ENCODE measurements around the gene COX19.

COX19 gene

DNA sequence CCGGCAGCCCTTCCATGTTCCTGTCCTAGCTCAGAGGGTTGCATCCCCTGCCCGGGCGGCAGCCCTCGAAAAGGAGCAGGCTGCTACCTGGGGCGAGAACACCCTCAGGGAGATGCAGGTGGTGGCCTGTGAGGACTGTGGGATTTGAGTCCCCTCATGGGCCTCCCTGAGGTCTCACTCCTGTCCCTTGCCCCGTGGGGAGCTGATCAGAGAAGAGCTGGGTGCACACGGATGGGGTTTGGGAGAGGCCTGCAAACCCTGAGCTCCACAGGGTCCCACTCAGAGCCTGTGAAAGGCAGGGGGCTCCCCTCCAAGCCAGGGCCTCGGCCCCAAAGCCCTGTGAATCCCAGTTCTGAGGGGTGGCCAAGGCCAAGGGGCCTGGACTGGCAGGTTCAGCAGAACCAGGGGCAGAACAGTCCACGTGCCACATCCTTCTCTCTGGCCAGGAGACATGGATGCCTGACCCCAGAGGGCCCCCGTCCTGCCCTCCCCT is 7.2 kb upstream of the COX19 start:
- no peak overlapping the region for H3K27ac ChIP-seq (ENCODE audit: low read depth, low read length)
- H3K9me3 ChIP-seq (ENCODE audit: control insufficient read depth, insufficient read depth, low read depth, low read length) = no peaks in the 10 kb centered on the region
- H3K27me3 ChIP-seq (ENCODE audit: control insufficient read depth, insufficient read depth, low read length) = no peaks in the 10 kb centered on the region
- no peaks in the 10 kb centered on the region; the same call in 1 of the 2 replicates for H3K4me1 ChIP-seq (ENCODE audit: control insufficient read depth, insufficient read depth, low read length)
- H3K9ac ChIP-seq (ENCODE audit: low read length) = no peak overlapping the region
- no peak overlapping the region for H3K4me3 ChIP-seq (ENCODE audit: low read depth, low read length)
- H3K36me3 ChIP-seq (ENCODE audit: control insufficient read depth, insufficient read depth, low read length) = no peaks in the 10 kb centered on the region

- H3K9me3 ChIP-seq (ENCODE audit: control insufficient read depth, insufficient read depth, low read depth, low read length) = no peaks in the 10 kb centered on the region
- H3K4me1 ChIP-seq (ENCODE audit: control insufficient read depth, insufficient read depth, low read length) = no peaks in the 10 kb centered on the region; the same call in 1 of the 2 replicates
- H3K27me3 ChIP-seq (ENCODE audit: control insufficient read depth, insufficient read depth, low read length) = no peaks in the 10 kb centered on the region
- no peak overlapping the region for H3K27ac ChIP-seq (ENCODE audit: low read depth, low read length)
- no peaks in the 10 kb centered on the region for H3K36me3 ChIP-seq (ENCODE audit: control insufficient read depth, insufficient read depth, low read length)
- no peak overlapping the region for H3K9ac ChIP-seq (ENCODE audit: low read length)
- no peak overlapping the region for H3K4me3 ChIP-seq (ENCODE audit: low read depth, low read length)
These were observed 6.6 kb upstream of the COX19 start for GRCh38 chr7:981793-982510.

DNA sequence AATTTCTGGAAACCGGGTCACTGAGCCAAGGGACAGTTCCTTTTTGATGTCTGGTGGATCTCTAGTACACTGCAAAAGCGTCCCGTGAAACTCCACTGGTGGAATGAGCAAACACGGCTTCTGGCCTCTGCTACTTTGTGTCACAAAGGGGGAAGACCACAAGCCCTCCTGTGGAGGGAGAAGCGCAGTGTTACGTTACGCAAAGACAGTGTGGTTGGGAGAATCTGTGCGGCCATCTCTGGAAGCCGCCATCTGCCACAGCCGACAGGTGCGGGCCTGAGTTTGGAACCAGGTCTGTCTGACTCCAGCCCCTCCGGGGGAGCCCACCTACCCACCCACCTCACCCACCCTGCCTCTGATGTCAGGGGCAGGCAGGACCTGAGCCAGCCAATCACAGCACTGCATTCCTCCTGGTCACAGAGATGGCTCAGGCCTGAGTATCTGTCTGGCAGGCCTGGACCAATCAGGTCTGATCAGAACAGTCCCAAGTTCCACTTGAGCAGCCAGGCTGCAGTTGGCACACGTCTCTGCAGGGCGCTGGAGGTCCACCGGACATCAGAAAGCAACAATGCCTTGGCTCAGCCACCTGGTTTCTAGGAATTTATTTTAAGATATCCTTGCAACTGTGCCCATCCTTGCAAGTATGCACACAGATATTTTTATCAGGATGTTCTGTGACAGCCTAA is 4.7 kb upstream of the COX19 start:
- Histone ChIP-seq H3K9me3 (ENCODE audit: control insufficient read depth, insufficient read depth, low read depth, low read length) (no peaks in the 10 kb centered on the region), H3K4me1 (ENCODE audit: control insufficient read depth, insufficient read depth, low read length) (peaks cover 3% of the 10 kb centered on the region; the same call in 1 of the 2 replicates), H3K36me3 (ENCODE audit: control insufficient read depth, insufficient read depth, low read length) (no peaks in the 10 kb centered on the region), H3K27ac (ENCODE audit: low read depth, low read length) (no peak overlapping the region), H3K27me3 (ENCODE audit: control insufficient read depth, insufficient read depth, low read length) (no peaks in the 10 kb centered on the region), H3K4me3 (ENCODE audit: low read depth, low read length) (no peak overlapping the region), H3K9ac (ENCODE audit: low read length) (no peak overlapping the region)

- Histone ChIP-seq H3K4me1 (ENCODE audit: control insufficient read depth, insufficient read depth, low read length) (peaks cover 6% of the 10 kb centered on the region; the same call in 1 of the 2 replicates), H3K27ac (ENCODE audit: low read depth, low read length) (no peak overlapping the region), H3K9me3 (ENCODE audit: control insufficient read depth, insufficient read depth, low read depth, low read length) (no peaks in the 10 kb centered on the region), H3K9ac (ENCODE audit: low read length) (no peak overlapping the region), H3K4me3 (ENCODE audit: low read depth, low read length) (no peak overlapping the region), H3K36me3 (ENCODE audit: control insufficient read depth, insufficient read depth, low read length) (no peaks in the 10 kb centered on the region), H3K27me3 (ENCODE audit: control insufficient read depth, insufficient read depth, low read length) (no peaks in the 10 kb centered on the region)
These were observed 3.8 kb upstream of the COX19 start for GRCh38 chr7:979151-979550.

DNA sequence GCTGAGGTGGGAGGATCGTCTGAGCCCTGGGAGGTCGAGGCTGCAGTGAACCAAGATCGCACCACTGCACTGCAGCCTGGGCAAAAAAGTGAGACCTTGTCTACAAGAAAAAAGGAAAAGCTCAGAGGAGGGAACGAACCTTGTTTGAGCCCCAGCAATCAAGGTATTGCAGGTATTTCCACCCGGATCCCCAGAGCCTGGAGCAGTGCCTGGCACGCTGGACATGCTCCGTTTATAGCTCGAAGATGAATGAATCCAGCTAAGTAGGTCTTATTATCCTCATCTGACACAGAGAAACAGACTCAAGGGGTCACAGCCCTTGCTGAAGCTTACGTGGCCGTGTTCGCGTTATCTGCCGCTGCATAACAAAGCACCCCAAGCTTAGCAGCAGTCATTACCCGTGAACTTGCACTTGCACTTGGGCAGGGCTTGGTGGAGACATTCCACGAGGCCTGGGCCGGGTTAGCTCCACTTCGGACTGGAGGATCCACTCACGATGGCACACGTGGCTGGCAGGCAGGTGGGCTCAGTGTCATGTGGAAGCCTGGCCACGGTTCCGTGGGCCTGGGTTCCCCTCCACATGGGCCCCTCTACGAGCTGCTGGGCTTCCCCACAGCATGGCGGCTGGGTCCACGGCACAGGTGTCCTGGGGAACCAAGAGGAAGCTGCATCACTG is 3.2 kb upstream of the COX19 start:
- H3K9ac ChIP-seq (ENCODE audit: low read length) = no peak overlapping the region
- no peaks in the 10 kb centered on the region for H3K27me3 ChIP-seq (ENCODE audit: control insufficient read depth, insufficient read depth, low read length)
- no peak overlapping the region for H3K4me3 ChIP-seq (ENCODE audit: low read depth, low read length)
- no peak overlapping the region for H3K27ac ChIP-seq (ENCODE audit: low read depth, low read length)
- peaks cover 7% of the 10 kb centered on the region; the same call in 1 of the 2 replicates for H3K4me1 ChIP-seq (ENCODE audit: control insufficient read depth, insufficient read depth, low read length)
- H3K9me3 ChIP-seq (ENCODE audit: control insufficient read depth, insufficient read depth, low read depth, low read length) = no peaks in the 10 kb centered on the region
- no peaks in the 10 kb centered on the region for H3K36me3 ChIP-seq (ENCODE audit: control insufficient read depth, insufficient read depth, low read length)

GRCh38 chr7:978049-978346 is 2.6 kb upstream of the COX19 start:
- Histone ChIP-seq H3K4me1 (ENCODE audit: control insufficient read depth, insufficient read depth, low read length) (peaks cover 7% of the 10 kb centered on the region; the same call in 1 of the 2 replicates), H3K27ac (ENCODE audit: low read depth, low read length) (no peak overlapping the region)

GRCh38 chr7:977326-978048 is 2.1 kb upstream of the COX19 start:
- Histone ChIP-seq H3K9me3 (ENCODE audit: control insufficient read depth, insufficient read depth, low read depth, low read length) (no peaks in the 10 kb centered on the region), H3K4me3 (ENCODE audit: low read depth, low read length) (no peak overlapping the region), H3K27me3 (ENCODE audit: control insufficient read depth, insufficient read depth, low read length) (no peaks in the 10 kb centered on the region), H3K36me3 (ENCODE audit: control insufficient read depth, insufficient read depth, low read length) (peaks cover 9% of the 10 kb centered on the region), H3K27ac (ENCODE audit: low read depth, low read length) (no peak overlapping the region), H3K9ac (ENCODE audit: low read length) (no peak overlapping the region), H3K4me1 (ENCODE audit: control insufficient read depth, insufficient read depth, low read length) (peaks cover 7% of the 10 kb centered on the region; the same call in 1 of the 2 replicates)

More at GRCh38 chr7:978049-978346, 2.6 kb upstream of the COX19 start:
- Histone ChIP-seq H3K36me3 (ENCODE audit: control insufficient read depth, insufficient read depth, low read length) (peaks cover 4% of the 10 kb centered on the region), H3K9me3 (ENCODE audit: control insufficient read depth, insufficient read depth, low read depth, low read length) (no peaks in the 10 kb centered on the region), H3K27me3 (ENCODE audit: control insufficient read depth, insufficient read depth, low read length) (no peaks in the 10 kb centered on the region), H3K4me3 (ENCODE audit: low read depth, low read length) (no peak overlapping the region), H3K9ac (ENCODE audit: low read length) (no peak overlapping the region)

DNA sequence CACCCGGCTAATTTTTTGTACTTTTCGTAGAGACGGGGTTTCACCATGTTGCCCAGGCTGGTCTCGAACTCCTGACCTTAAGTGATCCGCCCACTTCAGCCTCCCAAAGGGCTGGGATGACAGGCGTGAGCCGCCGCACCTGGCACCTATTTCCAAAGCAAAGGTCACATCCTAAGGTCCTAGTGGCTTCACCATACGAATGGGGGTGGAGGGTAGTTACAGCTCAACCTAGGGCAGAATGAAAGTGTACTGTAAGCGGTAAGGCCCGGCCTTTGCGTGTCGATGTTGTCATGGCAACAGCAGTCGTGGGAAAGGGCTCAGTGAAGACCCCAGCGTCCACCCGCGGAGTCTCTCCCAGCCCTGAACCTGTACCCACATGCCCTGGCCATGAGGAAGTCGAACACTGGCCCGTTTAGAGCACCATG is 1.6 kb upstream of the COX19 start:
- H3K4me1 ChIP-seq (ENCODE audit: control insufficient read depth, insufficient read depth, low read length) = peaks cover 7% of the 10 kb centered on the region; the same call in 1 of the 2 replicates
- peaks cover 15% of the 10 kb centered on the region for H3K36me3 ChIP-seq (ENCODE audit: control insufficient read depth, insufficient read depth, low read length)
- no peak overlapping the region for H3K4me3 ChIP-seq (ENCODE audit: low read depth, low read length)
- no peak overlapping the region for H3K9ac ChIP-seq (ENCODE audit: low read length)
- no peak overlapping the region for H3K27ac ChIP-seq (ENCODE audit: low read depth, low read length)
- H3K27me3 ChIP-seq (ENCODE audit: control insufficient read depth, insufficient read depth, low read length) = no peaks in the 10 kb centered on the region
- H3K9me3 ChIP-seq (ENCODE audit: control insufficient read depth, insufficient read depth, low read depth, low read length) = no peaks in the 10 kb centered on the region

DNA sequence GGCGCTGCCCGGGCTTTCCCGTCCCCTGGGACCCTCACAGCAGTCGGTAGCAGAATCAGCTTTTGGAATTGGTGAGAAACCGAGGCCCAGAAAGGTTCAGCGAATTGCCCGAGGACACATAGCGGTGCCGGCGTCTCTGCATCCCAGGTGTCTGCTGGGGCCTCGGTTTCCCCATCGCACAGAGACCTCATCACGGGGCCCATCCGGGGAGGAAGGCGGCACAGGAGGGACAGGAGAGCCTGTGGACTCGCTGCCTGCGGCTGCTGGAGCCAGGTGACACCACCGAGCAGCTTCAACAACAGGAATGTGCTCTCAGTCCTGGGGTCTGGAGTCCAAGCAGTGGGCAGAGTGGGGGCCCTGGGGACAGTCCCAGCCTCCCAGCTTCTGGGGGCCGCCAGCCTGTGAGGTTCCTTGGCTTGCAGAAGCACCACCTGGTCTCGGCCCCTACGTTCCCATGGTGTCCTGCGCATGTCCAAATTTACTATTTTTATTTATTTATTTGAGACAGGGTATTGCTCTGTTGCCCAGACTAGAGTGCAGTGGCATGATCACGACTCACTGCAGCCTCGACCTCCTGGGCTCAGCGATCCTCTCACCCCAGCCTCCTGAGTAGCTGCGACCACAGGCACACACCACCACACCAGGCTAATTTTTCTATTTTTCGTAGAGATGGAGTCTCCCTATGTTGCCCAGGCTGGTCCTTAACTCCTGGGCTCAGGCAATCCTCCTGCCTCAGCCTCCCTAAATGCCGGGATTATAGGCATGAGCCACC is 539 bp upstream of the COX19 start:
- H3K36me3 ChIP-seq (ENCODE audit: control insufficient read depth, insufficient read depth, low read length) = peaks cover 21% of the 10 kb centered on the region
- no peak overlapping the region for H3K9ac ChIP-seq (ENCODE audit: low read length)
- H3K4me1 ChIP-seq (ENCODE audit: control insufficient read depth, insufficient read depth, low read length) = peaks cover 7% of the 10 kb centered on the region; the same call in 1 of the 2 replicates
- no peaks in the 10 kb centered on the region for H3K27me3 ChIP-seq (ENCODE audit: control insufficient read depth, insufficient read depth, low read length)
- H3K4me3 ChIP-seq (ENCODE audit: low read depth, low read length) = peak overlapping the region; percentile 98
- no peaks in the 10 kb centered on the region for H3K9me3 ChIP-seq (ENCODE audit: control insufficient read depth, insufficient read depth, low read depth, low read length)
- no peak overlapping the region for H3K27ac ChIP-seq (ENCODE audit: low read depth, low read length)

DNA sequence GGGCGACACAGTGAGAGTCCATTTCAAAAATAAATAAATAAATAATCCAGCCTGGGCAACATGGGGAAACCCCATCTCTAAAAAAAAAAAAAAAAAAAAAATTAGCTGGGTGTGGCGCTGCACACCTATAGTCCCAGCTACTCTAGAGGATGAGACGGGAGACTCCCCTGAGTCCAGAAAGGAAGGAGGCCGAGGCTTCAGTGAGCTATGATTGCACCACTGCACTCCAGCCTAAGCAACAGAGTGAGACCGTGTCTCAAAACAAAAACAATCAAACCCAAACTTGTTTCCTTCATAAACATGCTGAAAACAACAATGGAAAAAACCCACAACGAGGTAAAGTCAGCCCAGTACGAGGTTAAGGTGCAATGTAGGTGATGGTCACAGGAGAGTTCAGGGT is 1.2 kb downstream of the COX19 start:
- H3K4me3 ChIP-seq (ENCODE audit: low read depth, low read length) = peak overlapping the region; percentile 98
- peaks cover 7% of the 10 kb centered on the region; the same call in 1 of the 2 replicates for H3K4me1 ChIP-seq (ENCODE audit: control insufficient read depth, insufficient read depth, low read length)
- no peak overlapping the region for H3K27ac ChIP-seq (ENCODE audit: low read depth, low read length)

More for the DNA sequence above, 1.2 kb downstream of the COX19 start:
- Histone ChIP-seq H3K36me3 (ENCODE audit: control insufficient read depth, insufficient read depth, low read length) (peaks cover 34% of the 10 kb centered on the region), H3K9ac (ENCODE audit: low read length) (peak overlapping the region; percentile 82), H3K9me3 (ENCODE audit: control insufficient read depth, insufficient read depth, low read depth, low read length) (no peaks in the 10 kb centered on the region), H3K27me3 (ENCODE audit: control insufficient read depth, insufficient read depth, low read length) (no peaks in the 10 kb centered on the region)

All from HUES6 (cell line).